Placental pericyte (primary cell): ENCODE measurements around the gene CCL23. TPM values are rescaled to one million over a fixed set of nuclear protein-coding genes. Genes with fewer than 3 reads are reported as not detected.

Source experiments
- total RNA-seq: library from RNA; depleted of rRNA; stranded (reverse); fragments of >200 nt; gene quantifications from 2 replicates; pipeline ENCODE4 v1.2.3, GENCODE V29; 2012

Gene CCL23
- not detected in 2 replicates for total RNA-seq

DNA sequence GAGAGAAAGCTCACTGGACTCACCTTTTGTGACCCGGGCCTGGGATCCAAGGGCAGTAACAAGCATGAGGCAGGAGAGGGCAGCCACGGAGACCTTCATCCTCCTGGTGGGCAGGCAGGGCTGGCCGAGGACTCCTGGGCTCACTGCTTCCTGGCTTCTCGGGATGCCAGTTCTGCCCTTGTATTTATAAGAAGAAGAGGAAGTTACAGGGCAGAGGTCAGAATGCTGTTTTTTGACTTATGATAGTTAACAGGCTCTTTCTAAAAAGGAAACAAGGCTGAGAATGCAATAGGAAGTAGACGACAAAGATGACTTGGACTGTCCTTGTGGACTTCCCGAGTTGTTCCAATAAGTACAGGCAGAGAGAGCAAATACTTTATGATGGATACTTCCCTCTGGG lies at the start of gene CCL23:
TSS of gene CCL23 (minus strand) at position 174 of the 400 bp plus-strand sequence. CDS start at position 99, 75 bp downstream.

GRCh38 chr17:36063786-36064541 lies 46.2 kb upstream of the CCL23 start, which contains the start of gene CCL18:
TSS of gene CCL18 (plus strand) at chr17:36064272. CDS start at chr17:36064343, 71 bp downstream.

GRCh38 chr17:36001110-36001771 lies 16.5 kb downstream of the CCL23 start, which contains the start of gene CCL15:
TSS of gene CCL15 (minus strand) at chr17:36001553. CDS start at chr17:36001492, 61 bp downstream.

DNA sequence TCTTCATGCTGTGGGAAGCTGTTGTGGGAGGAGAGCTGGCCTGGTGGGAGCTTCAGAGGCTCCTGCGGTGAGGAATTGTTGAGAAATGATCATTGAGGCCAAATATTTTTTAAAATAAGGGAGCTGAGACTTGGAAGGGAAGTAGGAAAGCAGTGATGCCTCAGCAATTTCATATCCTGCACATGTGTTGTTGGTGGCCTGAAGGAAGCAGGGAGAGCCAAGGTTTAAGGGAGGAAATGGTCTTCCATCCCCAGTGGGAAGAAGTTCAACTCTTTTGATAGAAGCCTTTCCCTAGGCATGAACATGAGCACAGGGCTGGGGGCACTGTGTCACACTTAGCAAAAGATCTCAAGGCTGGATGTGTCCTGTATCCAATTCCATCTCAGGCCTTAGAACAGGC lies 31.1 kb downstream of the CCL23 start, which contains the start of gene CCL14:
TSS of gene CCL14 (minus strand) at position 87 of the 400 bp plus-strand sequence. CDS start at position 7, 80 bp downstream.

GRCh38 chr17:35981246-35981645 lies 36.5 kb downstream of the CCL23 start, which contains the start of gene CCL16:
TSS of gene CCL16 (minus strand) at chr17:35981497. CDS start at chr17:35981420, 77 bp downstream.

Other genes starting within 250 kb of the CCL23 start
- 1.3 TPM in 1 of 2 replicates, not detected in the other for gene MMP28, start 222.3 kb downstream of the CCL23 start, total RNA-seq
- gene TAF15, start 208.5 kb downstream of the CCL23 start, total RNA-seq = 50.6 and 59.8 TPM in 2 replicates
- not detected in 2 replicates for gene HEATR9, start 149.1 kb downstream of the CCL23 start, total RNA-seq
- gene CCL5, start 137.6 kb downstream of the CCL23 start, total RNA-seq = 0.29 TPM in 1 of 2 replicates, not detected in the other
- gene RDM1, start 87.2 kb downstream of the CCL23 start, total RNA-seq = not detected in 2 replicates
- gene LYZL6, start 74.3 kb downstream of the CCL23 start, total RNA-seq = not detected in 2 replicates
- not detected in 2 replicates for gene CCL16, start 36.5 kb downstream of the CCL23 start, total RNA-seq
- gene CCL14, start 31.2 kb downstream of the CCL23 start, total RNA-seq = not detected in 2 replicates
- gene CCL15, start 16.4 kb downstream of the CCL23 start, total RNA-seq = not detected in 2 replicates
- gene CCL18, start 46.3 kb upstream of the CCL23 start, total RNA-seq = not detected in 2 replicates
- gene CCL3, start 72.2 kb upstream of the CCL23 start, total RNA-seq = not detected in 2 replicates
- gene CCL4, start 85.9 kb upstream of the CCL23 start, total RNA-seq = not detected in 2 replicates
- 0.29 and 1.8 TPM in 2 replicates for gene TBC1D3B, start 158.7 kb upstream of the CCL23 start, total RNA-seq
- gene CCL3L1, start 178.8 kb upstream of the CCL23 start, total RNA-seq = not detected in 2 replicates
- not detected in 2 replicates for gene CCL4L2, start 193.1 kb upstream of the CCL23 start, total RNA-seq
- 0.44 TPM in 1 of 2 replicates, not detected in the other for gene TBC1D3I, start 246.6 kb upstream of the CCL23 start, total RNA-seq